HG03135 (cell line): Measurements from ENCODE around the gene AUTS2.

Experiments
- ATAC-seq: cut with Tn5 transposase; IDR thresholded peaks from one replicate; pipeline ENCODE4 v1.9.1; 2021; ENCODE audit warnings: mild to moderate bottlenecking, moderate library complexity; ENCODE audit not compliant: unreplicated experiment

AUTS2 gene

DNA sequence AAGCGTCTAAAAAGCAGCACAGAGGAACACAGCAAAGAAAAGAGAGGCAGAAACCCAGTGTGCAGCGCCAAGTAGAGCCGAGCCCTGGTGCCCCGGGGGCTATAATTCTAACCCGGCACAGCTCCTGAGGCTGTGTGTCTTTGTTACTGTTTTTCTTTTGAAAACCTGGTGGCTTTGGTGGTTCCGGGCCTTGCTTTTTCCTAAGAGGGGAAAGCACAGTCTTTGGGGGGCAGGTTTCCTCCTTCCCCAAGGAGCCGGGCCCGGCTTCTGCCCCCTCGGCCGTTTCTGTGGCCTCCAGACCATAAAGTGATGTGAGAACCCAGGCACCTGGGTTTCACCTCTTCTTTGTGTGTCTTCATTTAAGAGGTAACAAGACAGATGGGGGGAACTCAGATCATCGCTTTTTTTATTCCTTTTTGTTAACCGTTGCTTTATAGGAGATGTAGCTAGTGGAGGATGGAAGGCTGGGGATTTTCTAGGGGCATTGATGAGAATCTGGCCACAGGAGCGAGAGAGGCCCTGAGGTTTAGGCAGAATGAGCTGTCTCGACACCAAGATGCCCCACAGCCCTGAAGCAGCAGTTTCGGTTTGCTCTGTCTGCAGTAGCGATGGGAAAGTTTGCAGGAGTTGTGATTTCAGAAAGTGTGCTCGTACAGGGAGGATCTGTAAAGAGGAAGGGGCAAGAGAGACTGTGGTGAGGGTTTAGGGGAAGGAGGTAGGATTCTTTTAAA, 1165.9 kb downstream of the AUTS2 start:
- ATAC-seq = peak; percentile 81

DNA sequence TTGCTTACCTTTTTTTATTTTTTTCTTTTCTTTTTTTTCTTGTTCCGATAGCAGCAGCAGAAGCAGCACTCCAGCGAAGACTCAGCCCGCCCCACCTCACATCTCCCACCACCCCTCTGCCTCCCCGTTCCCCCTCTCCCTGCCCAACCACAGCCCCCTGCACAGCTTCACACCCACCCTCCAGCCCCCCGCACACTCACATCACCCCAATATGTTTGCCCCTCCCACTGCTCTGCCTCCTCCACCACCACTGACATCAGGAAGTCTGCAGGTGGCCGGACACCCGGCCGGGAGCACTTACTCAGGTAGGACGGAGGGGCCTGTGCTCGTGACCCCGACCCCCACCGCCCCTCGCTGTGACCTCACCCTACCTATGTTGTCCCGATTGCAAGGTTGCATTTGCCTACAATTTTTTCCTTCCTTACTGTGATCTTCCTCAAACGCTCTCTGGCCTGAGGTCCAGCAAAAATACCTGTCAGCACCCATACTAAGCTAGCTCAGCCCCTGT, 1166.5 kb downstream of the AUTS2 start:
- no peak for ATAC-seq

DNA sequence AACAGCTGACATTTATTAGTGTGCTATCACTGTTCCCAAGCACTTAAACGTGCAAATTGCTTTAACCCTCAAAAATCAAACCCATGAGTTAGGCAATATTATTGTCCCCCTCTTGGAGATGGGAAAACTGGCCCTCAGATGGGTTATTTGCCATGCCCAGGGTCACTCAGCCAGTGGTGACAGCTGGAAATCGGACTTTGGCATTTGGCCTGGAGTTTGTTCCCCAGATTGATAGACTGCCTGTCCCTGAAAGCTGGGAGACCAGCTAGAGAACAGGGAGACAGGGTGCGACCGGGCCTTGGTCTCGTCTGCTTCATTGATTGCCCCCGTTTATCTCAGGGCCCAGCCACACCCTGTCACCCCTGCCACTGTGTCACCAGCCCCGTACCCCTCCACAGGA, 1167.4 kb downstream of the AUTS2 start:
- no peak for ATAC-seq

DNA sequence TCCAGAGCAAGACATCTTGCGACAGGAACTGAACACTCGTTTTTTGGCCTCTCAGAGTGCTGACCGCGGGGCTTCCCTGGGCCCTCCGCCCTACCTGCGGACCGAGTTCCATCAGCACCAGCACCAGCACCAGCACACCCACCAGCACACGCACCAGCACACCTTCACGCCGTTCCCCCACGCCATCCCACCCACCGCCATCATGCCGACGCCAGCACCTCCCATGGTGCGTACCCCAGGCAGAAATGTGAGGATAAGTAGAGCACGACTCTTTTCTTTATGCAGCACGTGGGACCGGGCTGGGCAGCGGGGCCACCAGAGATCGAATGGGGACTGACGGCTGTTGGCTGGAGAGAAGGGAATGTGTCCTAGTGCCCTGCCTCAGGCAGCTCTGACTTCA, 1167.8 kb downstream of the AUTS2 start:
- ATAC-seq = no peak

DNA sequence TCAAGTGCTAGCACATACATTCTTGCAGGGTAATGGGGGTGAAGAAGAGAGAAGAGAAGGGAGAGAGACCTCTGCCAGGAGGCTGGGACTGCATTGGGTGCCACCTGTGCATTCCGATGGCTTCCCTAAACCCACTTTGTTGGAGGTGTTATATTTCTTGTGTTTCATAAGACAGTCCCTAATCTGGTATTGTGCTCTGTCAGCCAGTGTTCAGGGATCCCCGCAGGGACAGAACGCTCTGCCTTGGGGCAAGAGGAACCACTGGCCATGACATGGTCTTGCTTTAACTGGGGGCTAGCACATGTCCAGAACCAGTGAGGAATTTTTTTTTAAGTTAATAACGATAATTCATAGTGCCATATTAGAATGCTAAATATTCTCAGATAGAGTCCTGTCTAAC, 1168.4 kb downstream of the AUTS2 start:
- ATAC-seq = no peak

DNA sequence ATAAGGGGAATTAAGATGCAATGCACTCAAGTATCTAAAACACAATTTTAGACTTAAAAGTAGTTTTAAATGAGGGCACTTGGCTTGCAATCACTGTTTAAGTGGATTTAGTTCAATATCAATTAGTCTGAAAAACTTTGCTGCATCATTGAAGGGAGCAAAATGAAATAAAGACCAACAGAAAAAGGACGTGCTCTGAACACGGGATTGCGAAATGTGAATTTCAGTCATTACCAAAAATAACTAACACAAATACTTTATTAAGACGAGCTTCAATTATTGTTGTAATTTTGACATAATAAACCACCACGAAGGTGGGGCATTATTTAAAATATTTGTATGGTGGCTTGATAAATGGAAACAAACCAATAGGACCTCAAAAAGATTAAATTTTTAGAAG, 1171.9 kb downstream of the AUTS2 start:
- no peak for ATAC-seq

DNA sequence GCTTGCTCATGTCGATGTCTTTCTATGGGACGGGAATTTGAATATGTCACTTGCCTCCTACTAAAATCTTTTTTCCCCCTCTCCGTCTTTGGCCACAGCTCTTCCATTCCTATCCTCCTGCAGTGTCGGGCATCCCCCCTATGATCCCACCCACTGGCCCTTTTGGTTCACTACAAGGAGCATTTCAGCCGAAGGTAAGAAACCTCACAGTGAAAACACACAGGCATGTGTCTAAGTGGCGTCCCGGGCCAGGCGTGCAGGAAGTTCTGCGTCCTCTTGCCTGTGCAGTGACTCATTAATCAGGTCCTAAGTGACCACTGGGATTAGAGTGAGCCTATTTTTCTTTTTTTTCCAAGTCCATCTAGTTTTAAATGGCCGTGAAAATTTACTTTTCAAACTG, 1173.2 kb downstream of the AUTS2 start:
- ATAC-seq = no peak

DNA sequence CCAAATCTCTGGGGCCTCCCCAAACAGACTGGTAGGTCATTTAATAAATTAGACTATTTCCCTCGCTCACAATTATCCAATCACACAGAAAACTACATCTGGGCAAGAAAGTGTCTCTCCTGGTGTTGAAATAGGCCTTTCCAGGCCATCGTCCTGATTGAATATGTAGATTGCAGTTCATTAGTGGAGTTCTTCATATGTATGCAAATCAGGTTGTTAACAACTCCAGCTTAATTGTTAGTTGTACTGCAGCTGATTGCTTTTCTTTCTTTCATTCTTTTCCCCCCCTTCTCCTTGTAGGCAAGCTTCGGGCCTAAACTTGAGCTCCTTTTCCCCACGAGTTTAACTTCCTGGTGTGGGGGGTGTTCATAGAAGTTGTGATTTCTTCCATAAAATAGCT, 1174.6 kb downstream of the AUTS2 start:
- no peak for ATAC-seq

DNA sequence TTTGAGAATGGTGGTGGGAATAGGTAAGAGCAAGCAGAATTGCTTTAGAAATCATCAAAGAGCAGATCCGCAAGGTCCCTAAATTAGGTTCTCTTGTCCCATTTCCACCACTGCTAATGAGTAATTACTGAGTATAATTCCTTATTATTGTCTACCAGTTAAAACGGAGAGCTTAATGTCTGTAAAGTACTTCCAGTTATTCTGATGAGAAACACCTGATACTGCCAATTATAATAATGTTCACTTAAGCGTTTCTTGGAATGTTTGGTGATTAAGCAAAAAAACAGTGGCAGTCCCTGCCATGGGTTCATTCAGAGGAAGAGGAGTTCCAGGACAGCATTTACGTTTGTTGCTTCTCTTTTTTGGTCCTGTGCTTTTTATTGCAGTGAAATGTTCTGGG, 1175.1 kb downstream of the AUTS2 start:
- ATAC-seq = no peak

DNA sequence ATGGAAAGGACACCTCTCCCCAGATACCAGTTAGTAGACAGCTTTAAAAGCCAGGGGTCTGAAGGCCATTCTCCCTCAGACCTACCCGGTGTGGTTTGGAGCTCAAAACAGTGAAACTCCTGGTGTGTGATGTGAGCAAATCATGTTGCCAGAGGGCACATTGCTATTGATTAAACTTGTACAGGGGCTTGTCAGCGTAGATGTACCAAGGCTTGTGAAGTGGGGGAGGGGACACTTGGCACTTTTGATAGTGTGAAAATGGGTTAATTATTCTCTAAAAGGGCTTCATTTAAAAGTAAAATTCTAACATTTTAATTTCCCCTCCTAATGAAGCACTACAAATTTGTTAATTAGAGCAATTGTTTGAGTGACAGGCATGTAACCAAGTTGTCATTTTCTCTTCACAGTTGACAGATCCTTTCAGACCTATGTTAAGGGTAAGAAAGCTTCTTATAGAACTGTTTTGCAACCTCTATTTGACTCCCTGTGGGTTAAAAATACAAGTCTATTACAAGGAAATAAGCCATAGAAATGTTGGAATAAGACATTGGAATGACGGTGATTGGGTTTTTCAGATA, 1176.8 kb downstream of the AUTS2 start:
- ATAC-seq = no peak

DNA sequence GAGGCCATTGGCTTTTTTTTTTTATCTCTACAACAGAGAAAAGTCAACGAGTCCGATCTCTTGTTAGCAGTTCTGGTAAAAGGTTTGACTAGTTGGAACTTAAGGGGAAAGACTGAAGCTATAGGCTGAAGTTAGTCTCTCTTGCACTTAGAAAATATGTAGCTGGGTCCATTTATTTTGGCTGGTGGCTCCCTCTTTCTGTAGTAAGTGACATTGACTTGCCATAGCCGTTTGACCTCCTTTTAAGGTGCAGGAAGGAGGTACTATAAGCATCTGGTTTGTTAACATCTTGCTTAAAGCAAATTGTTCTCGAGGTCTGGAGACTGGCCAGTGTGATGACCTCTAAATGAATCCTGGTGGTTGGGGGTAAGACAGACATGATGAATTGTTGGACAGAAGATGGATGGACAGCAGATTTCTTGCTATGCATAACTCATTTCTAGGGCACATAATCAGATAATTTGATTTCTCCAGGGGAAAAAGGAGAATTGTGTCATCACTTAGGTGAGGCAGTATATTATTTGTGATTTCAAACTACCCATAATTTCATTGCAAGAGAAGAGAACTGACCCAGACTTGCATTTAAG, 1177.4 kb downstream of the AUTS2 start:
- no peak for ATAC-seq

DNA sequence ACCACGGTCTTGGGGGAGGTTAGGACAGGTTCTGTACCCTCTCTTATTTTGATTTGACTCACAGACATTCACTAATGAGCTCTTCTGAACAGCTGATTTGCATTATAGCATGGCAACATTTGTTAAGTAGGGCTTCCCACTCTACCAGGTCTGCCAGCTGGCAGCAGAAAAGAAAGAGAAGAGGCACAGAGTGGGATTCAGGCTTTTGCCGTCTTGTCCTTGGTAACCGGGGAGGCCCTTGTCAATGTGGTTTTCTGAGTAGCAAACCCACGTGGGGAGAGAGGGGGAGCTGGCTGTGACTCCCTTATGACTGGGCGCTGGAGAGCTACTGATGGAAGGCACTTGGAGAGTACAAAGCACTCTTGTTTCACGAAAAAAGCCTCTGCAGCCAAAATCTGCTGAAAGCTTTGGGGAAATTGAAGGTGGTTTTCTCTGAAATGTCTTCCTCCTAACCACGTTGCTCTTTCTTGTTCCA, 1178.4 kb downstream of the AUTS2 start:
- ATAC-seq = no peak

DNA sequence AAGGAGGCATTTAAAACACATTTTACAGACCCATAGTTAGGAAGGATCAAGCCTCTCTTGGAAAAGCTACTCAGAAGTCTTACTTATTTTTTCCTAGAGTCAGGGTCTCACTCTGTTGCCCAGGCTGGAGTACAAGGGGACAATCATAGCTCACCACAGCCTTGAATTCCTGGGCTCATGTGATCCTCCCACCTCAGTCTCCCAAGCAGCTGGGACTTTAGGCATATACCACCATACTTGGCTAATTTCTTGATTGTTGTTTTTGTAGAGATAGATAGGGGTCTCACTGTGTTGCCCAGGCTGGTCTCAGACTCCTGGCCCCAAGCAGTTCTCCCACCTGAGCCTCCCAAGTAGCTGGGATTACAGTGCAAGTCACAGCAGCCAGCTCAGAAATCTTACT, 1179.0 kb downstream of the AUTS2 start:
- no peak for ATAC-seq

DNA sequence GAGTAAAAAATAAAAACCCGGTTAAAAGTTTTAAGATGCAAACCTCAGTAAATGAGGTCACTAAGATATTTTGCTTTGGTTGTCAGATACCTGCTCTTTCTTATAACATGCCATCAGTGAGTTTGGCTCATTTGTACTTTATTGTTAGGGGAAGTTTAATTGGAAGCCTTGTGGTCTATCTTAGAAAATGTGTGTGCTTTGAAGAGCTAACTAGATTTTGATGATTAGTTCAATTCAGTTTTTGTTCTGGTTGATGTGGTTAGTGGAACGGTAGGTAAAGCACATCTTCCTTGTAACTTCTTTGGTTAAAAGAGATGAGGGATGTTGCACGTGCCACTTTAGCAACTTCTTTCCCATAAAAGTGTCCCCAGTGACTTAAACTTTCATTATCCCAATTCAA, 1180.3 kb downstream of the AUTS2 start:
- ATAC-seq = no peak

DNA sequence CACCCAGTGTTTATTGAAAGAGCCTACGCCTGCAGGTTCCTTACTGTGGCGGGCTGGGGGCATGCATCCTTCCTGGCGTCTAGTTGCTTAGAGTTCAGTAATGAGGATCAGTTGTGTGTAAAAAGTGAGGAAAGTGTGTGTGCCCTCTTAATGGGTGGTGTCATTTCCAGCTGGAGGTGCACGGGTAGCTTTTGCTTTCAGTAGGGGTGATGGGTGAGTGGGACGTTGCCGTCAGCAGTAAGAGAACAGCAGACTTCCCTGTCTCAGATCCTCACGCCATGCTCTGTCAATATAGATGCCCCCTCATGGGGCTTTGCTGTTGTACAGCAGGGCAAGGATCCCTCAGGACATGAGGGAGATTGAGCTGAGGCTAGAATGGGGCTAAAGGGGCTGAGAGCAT, 1181.0 kb downstream of the AUTS2 start:
- ATAC-seq = no peak

DNA sequence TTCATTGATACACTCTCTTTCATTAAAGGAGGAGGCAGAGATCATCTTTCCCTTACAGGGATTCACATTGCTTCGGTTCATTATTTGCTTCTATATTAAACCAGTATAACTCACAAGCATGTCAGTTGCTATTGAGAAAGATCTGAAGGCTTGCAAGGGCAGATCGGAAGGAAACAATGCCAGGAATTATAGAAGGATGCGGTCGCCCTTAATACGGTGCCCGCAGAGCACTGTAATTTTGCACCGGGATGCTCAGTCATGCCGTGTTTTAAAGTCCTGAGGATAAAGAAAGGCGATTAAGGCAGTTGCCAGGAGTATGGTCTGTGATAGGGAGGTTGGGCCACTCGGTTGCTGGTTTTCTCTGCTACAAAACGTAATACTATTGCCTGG, 1183.6 kb downstream of the AUTS2 start:
- ATAC-seq = no peak

DNA sequence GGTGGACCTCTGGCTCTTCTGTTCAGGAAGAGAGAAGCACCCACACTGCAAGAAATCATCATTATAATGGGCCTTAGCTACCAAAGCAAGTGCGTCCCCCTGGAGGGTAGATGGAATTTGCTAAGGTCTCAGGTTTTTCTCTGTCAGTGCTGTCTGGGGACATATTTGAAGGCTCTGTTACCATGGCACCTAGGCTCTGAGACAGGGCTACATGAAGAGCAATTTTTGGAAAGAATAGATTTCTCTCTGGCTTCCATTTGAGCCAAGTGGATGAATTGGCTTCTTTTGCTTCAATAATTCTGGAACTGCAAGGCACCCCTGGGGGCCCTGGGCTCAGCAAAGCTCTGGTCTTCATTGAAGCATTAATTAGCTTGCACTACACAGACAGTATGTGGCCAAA, 1184.5 kb downstream of the AUTS2 start:
- ATAC-seq = no peak

DNA sequence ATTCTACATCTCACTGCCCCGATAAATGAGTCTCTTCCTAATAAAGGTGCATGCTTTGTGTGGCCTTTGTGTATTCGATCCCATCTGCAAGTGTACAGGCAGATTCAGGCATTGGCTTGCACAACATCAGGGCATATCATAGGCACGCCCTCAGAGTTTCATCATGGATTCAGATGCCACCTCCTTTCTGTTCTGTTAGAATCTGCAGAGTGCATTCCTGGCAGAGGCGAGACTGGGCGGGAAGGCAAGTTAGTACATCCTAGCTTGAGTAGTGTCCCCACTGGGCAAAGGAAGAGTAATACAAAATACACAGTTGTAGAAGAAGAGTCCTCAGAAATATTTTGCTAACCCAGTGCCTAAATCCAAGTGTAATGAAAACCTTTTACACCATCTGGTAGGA, 1187.2 kb downstream of the AUTS2 start:
- ATAC-seq = no peak

DNA sequence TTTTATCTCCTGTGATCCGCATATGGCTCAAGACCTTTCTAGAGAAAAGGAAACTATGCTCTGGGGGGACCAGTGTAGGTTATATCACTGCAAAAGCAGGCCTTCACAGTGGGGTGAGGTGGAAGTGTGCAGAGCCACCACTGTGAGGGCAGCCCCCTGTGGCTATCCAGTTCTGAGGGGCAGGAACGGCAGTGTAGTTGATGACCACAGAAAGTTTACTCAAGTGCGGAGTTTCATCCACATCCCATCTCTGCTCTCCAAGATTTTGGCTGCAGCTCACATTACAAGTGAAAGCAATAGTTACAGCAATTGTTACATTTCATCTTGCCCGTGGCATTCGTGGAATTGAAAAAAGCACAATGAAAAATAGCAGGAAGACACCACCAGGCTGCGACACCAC, 1187.8 kb downstream of the AUTS2 start:
- ATAC-seq = no peak

DNA sequence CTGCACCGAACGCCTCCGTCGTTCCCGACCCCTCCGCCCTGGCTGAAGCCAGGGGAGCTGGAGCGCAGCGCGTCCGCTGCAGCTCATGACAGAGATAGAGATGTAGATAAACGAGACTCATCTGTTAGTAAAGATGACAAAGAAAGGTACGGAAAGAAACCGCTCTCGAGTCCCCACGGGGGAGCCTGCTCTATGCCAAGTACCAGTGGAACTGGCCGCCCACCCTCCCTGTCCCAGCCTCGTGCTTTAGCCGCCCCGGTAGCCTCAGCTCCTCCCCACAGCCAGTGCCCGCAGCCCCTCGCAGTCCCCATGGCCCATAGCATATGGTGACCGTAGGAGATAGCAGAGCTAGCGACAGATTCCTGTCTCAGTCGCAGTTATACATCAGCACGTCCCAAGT, 1189.0 kb downstream of the AUTS2 start:
- ATAC-seq = no peak

DNA sequence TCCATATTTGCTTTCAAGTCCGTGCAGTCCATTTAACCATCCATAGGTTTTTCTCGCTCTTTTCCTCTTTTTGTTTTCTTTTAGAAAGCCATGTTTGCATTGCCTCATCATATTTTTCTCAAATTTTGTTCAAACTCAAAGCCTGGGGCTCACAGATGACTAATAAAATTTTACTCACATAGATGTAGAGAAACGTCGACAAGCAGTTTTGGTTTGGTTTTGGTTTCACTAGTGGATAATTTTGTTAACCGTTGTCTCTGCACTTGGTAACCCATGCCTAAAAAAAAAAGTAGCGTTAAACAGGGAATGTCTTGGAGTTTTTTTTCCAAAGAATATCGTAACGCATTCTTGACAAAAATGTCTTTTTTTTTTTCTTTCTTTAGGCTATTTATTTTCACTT, 1189.5 kb downstream of the AUTS2 start:
- no peak for ATAC-seq

DNA sequence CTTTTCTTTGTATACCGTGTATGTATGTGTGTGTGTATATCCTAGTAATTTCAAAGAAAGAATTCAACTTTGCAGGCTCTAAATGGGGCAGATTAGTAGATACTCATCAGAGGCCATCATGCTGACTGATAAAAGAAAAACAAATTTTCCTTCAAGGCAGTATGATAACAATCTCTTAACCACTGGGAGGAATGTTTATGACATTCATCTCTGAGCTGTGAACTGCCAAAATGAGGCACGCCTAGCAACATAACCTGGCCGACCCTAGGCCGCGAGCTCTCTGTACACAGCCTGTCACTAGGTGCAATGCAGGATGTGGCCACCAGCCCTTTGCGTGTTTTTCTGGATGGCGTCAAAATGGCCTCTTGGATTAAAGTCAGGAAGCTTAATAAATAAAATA, 1190.0 kb downstream of the AUTS2 start:
- no peak for ATAC-seq
